Tibial nerve (tissue), 3 donors: ENCODE data around the gene IWS1.

ENCODE experiments used
- POLR2A ChIP-seq, 2 donors: fragments of 450-650 bp; IDR thresholded peaks; one replicate each; pipeline ENCODE4 v1.6.1; 2017; ENCODE audit warnings: antibody characterized with exemption in 2 of 2, mild to moderate bottlenecking in 2 of 2, moderate library complexity in 2 of 2
- TF ChIP-seq, protein P1 (sequence below), 5 experiments: fragments of 200-600 bp in 3 of 5; fragments of 450-650 bp in 2 of 5; sonication (generic) in 3 of 5; IDR thresholded peaks; one replicate each; pipeline ENCODE4 v1.5.1; 2016 to 2019; ENCODE audit warnings: antibody characterized with exemption in 5 of 5, mild to moderate bottlenecking in 3 of 5, moderate library complexity in 2 of 5

- TF ChIP-seq, protein P1, sequence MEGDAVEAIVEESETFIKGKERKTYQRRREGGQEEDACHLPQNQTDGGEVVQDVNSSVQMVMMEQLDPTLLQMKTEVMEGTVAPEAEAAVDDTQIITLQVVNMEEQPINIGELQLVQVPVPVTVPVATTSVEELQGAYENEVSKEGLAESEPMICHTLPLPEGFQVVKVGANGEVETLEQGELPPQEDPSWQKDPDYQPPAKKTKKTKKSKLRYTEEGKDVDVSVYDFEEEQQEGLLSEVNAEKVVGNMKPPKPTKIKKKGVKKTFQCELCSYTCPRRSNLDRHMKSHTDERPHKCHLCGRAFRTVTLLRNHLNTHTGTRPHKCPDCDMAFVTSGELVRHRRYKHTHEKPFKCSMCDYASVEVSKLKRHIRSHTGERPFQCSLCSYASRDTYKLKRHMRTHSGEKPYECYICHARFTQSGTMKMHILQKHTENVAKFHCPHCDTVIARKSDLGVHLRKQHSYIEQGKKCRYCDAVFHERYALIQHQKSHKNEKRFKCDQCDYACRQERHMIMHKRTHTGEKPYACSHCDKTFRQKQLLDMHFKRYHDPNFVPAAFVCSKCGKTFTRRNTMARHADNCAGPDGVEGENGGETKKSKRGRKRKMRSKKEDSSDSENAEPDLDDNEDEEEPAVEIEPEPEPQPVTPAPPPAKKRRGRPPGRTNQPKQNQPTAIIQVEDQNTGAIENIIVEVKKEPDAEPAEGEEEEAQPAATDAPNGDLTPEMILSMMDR (IDR thresholded peaks at IDR 0.05), result no peak
- TF ChIP-seq POLR2A (IDR thresholded peaks at IDR 0.05), result no peak
Measured at GRCh38 chr2:127462461-127462860, 63.8 kb downstream of the IWS1 start.
